Panc1 (cell line): ENCODE data around the gene SRSF10.

Experiments
- CTCF ChIP-seq: fragments of 450-650 bp; IDR thresholded peaks from 2 replicates; pipeline ENCODE4 v1.5.1; 2017; ENCODE audit warnings: mild to moderate bottlenecking
- POLR2AphosphoS5 ChIP-seq: IDR thresholded peaks from 2 replicates; pipeline ENCODE4 v1.6.1; 2012; ENCODE audit warnings: mild to moderate bottlenecking, low read depth, low read length, moderate library complexity
- REST ChIP-seq, 2 experiments: IDR thresholded peaks; 2 replicates each; pipeline ENCODE4 v1.6.1; 2011 to 2012; ENCODE audit warnings: low read depth in 2 of 2, control low read depth in 1 of 2, low read length in 1 of 2, mild to moderate bottlenecking in 1 of 2, moderate library complexity in 1 of 2; ENCODE audit not compliant: insufficient read depth in 1 of 2
- SIN3A ChIP-seq: IDR thresholded peaks from 2 replicates; pipeline ENCODE4 v1.6.1; 2012; ENCODE audit warnings: low read depth, mild to moderate bottlenecking, low read length, moderate library complexity, borderline replicate concordance; ENCODE audit not compliant: insufficient read depth

- no peak for TF ChIP-seq CTCF
- no peak for TF ChIP-seq REST (IDR thresholded peaks at IDR 0.05; ENCODE audit: insufficient read depth in 1 of 2, low read depth in 2 of 2, low read length in 1 of 2)
- TF ChIP-seq POLR2AphosphoS5 = no peak
- no peak for TF ChIP-seq SIN3A
These were observed 49.9 kb downstream of the SRSF10 start for GRCh38 chr1:23930270-23930669.
